Fibroblast of lung (primary cell): ENCODE measurements around the gene PCID2. TPM values are rescaled to one million over a fixed set of nuclear protein-coding genes. Genes with fewer than 3 reads are reported as not detected.

Experiments
- DNase-seq, 2 donors: peaks; one replicate each; pipeline versions ENCODE4 v3.0.0 to v3.0.0-alpha.2; 2010; ENCODE audit warnings: low read depth in 2 of 2
- H2AFZ ChIP-seq: 2 replicates; pipeline ENCODE4 v1.5.1; 2012; ENCODE audit warnings: low read length, control low read depth, inconsistent platforms
- H3K27ac ChIP-seq: 2 replicates; pipeline ENCODE4 v1.5.1; 2011; ENCODE audit warnings: low read length, control low read depth; ENCODE audit not compliant: insufficient read depth
- H3K27me3 ChIP-seq: 2 replicates; pipeline ENCODE4 v1.5.1; 2011; ENCODE audit warnings: mild to moderate bottlenecking, low read length; ENCODE audit not compliant: control insufficient read depth, insufficient read depth
- H3K36me3 ChIP-seq: 2 replicates; pipeline ENCODE4 v1.5.1; 2011; ENCODE audit warnings: low read length; ENCODE audit not compliant: control insufficient read depth, insufficient read depth
- H3K4me1 ChIP-seq: 2 replicates; pipeline ENCODE4 v1.5.1; 2011; ENCODE audit warnings: low read length; ENCODE audit not compliant: control insufficient read depth, insufficient read depth; ENCODE audit errors: extremely low read depth
- H3K4me2 ChIP-seq: 2 replicates; pipeline ENCODE4 v1.5.1; 2011; ENCODE audit warnings: low read length, control low read depth; ENCODE audit not compliant: insufficient read depth; ENCODE audit errors: extremely low read depth
- H3K4me3 ChIP-seq, 4 experiments: fragments of 200-600 bp in 1 of 4; sonication (generic) in 1 of 4; replicated peaks in 1 of 4; 2 replicates each; pipeline ENCODE4 v1.5.1; 2011 to 2016; ENCODE audit warnings: low read length in 4 of 4, low read depth in 3 of 4, mild to moderate bottlenecking in 3 of 4, control low read depth in 2 of 4, inconsistent platforms in 1 of 4, mixed read lengths in 1 of 4; ENCODE audit not compliant: insufficient read depth in 1 of 4; ENCODE audit errors: control extremely low read depth in 1 of 4
- H3K79me2 ChIP-seq: 2 replicates; pipeline ENCODE4 v1.5.1; 2012; ENCODE audit warnings: mild to moderate bottlenecking, low read length, inconsistent platforms; ENCODE audit not compliant: control insufficient read depth, insufficient read depth
- H3K9ac ChIP-seq: 2 replicates; pipeline ENCODE4 v1.5.1; 2011; ENCODE audit warnings: mild to moderate bottlenecking, low read length, control low read depth; ENCODE audit not compliant: insufficient read depth
- H3K9me3 ChIP-seq: 2 replicates; pipeline ENCODE4 v1.5.1; 2012; ENCODE audit warnings: low read depth, low read length; ENCODE audit not compliant: control insufficient read depth, insufficient read depth
- H4K20me1 ChIP-seq: 2 replicates; pipeline ENCODE4 v1.5.1; 2011; ENCODE audit warnings: low read length; ENCODE audit not compliant: control insufficient read depth, insufficient read depth; ENCODE audit errors: extremely low read depth
- EZH2 ChIP-seq: IDR thresholded peaks from 2 replicates; pipeline ENCODE4 v1.5.1; 2012; ENCODE audit warnings: low read length, control low read depth, mild to moderate bottlenecking; ENCODE audit errors: missing control alignments
- polyA plus RNA-seq, 2 donors: library from polyadenylated mRNA; depleted of rRNA in 1 of 2; stranded (reverse) in 1 of 2; unstranded in 1 of 2; fragments of >200 nt; gene quantifications; 2 replicates each; pipeline ENCODE4 v1.2.1, GENCODE V29; 2011 to 2012; ENCODE audit warnings: missing spikeins in 1 of 2
- total RNA-seq: library from RNA; depleted of rRNA; stranded (reverse); fragments of >200 nt; gene quantifications from 2 replicates; pipeline ENCODE4 v1.2.1, GENCODE V29; 2014
- TF ChIP-seq, protein P1 (sequence below), 2 donors: IDR thresholded peaks in 1 of 2; conservative IDR thresholded peaks in 1 of 2; 1 replicate in 1 of 2; 2 replicates in 1 of 2; pipeline ENCODE4 v1.5.1; 2011 to 2012; ENCODE audit warnings: low read length in 2 of 2, control low read depth in 1 of 2, inconsistent platforms in 1 of 2, low read depth in 1 of 2, mild to moderate bottlenecking in 1 of 2

Gene PCID2
- total and polyA plus RNA-seq, 2 donors (not counting 1 experiment from before 2014, with no cell fraction given) = 93.5 to 113 TPM

DNA sequence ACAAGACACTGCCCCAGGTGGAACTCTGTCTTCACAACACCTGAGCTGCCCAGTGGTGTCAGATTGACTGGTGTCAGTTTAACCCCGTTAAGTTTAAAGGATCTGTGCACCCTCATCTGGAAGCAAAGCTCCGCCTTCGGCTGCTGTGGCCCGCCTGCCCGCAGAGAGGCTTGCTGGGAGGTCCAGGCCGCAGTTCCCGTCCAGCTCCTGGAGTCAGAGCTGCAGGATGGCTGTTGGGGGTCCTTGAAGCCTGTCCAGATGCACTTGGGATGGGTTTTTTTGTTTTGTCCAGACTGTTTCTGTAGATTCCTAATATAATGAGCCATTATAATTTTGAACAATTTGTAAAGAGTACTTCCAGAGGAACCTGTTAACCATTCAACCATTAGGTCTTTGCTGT is 17.0 kb upstream of the PCID2 start:
- no peak overlapping the region for H3K4me2 ChIP-seq
- H2AFZ ChIP-seq = no peak overlapping the region
- no peaks in the 10 kb centered on the region for H4K20me1 ChIP-seq
- no peak overlapping the region for H3K4me3 ChIP-seq
- no peaks in the 10 kb centered on the region for H3K9me3 ChIP-seq
- no peak overlapping the region for H3K9ac ChIP-seq
- no peak for TF ChIP-seq EZH2
- TF ChIP-seq, protein P1, sequence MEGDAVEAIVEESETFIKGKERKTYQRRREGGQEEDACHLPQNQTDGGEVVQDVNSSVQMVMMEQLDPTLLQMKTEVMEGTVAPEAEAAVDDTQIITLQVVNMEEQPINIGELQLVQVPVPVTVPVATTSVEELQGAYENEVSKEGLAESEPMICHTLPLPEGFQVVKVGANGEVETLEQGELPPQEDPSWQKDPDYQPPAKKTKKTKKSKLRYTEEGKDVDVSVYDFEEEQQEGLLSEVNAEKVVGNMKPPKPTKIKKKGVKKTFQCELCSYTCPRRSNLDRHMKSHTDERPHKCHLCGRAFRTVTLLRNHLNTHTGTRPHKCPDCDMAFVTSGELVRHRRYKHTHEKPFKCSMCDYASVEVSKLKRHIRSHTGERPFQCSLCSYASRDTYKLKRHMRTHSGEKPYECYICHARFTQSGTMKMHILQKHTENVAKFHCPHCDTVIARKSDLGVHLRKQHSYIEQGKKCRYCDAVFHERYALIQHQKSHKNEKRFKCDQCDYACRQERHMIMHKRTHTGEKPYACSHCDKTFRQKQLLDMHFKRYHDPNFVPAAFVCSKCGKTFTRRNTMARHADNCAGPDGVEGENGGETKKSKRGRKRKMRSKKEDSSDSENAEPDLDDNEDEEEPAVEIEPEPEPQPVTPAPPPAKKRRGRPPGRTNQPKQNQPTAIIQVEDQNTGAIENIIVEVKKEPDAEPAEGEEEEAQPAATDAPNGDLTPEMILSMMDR (conservative IDR thresholded peaks at IDR 0.05 in 1 of 2, IDR thresholded peaks at IDR 0.05 in 1 of 2; ENCODE audit: low read depth in 1 of 2, low read length in 2 of 2) = no peak
- H3K4me1 ChIP-seq = peaks cover under 1% of the 10 kb centered on the region
- no peaks in the 10 kb centered on the region for H3K27me3 ChIP-seq
- peaks cover 34% of the 10 kb centered on the region for H3K36me3 ChIP-seq
- no peak overlapping the region for H3K27ac ChIP-seq
- peaks cover 57% of the 10 kb centered on the region for H3K79me2 ChIP-seq
- DNase-seq = no peak

DNA sequence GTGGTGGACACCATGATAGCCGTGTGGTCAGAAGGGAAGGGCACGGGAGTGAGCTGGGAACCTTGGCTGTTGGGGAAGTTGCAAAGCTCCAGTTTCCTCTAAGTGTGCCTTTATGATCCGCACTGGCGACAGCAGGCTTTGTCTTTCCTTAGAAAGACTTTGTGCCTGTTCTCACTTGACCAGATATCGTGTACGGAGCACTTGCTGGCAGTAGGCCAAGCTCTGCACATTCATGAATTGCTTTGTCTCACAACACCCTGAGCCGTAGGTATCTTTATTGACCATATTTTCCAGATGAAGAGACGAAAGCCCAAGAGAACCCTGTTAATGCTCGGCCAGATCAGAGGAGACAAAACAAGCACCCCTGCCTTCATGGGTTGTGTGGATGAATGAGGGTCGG is 16.0 kb upstream of the PCID2 start:
- H2AFZ ChIP-seq = no peak overlapping the region
- H3K27me3 ChIP-seq = no peaks in the 10 kb centered on the region
- no peaks in the 10 kb centered on the region for H3K9me3 ChIP-seq
- no peak overlapping the region for H3K9ac ChIP-seq
- no peak overlapping the region for H3K4me3 ChIP-seq
- TF ChIP-seq, protein P1 (conservative IDR thresholded peaks at IDR 0.05 in 1 of 2, IDR thresholded peaks at IDR 0.05 in 1 of 2; ENCODE audit: low read depth in 1 of 2, low read length in 2 of 2) = no peak
- TF ChIP-seq EZH2 = no peak
- no peak for DNase-seq
- no peak overlapping the region for H3K27ac ChIP-seq
- no peak overlapping the region for H3K4me2 ChIP-seq
- no peaks in the 10 kb centered on the region for H4K20me1 ChIP-seq
- H3K79me2 ChIP-seq = peaks cover 67% of the 10 kb centered on the region
- H3K4me1 ChIP-seq = peaks cover 5% of the 10 kb centered on the region
- peaks cover 34% of the 10 kb centered on the region for H3K36me3 ChIP-seq

DNA sequence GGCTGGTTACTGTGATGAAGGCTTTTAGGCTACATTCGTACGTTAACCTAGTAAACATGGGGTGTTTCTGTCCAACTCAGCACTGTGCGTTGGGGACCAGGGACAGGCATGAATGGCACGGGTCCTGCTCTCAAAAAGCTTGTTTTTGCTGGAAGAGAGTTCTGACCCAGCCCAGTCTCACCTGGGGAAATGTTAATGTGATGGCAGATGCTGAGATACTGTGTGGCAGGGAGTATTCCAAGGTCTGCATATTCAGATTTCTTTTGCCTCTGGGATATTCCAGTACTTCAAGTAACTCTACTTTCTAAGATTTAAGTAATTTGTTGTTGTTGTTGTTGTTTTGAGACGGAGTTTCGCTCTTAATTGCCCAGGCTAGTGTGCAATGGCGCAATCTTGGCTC is 14.6 kb upstream of the PCID2 start:
- H2AFZ ChIP-seq = no peak overlapping the region
- H4K20me1 ChIP-seq = no peaks in the 10 kb centered on the region
- peaks cover 77% of the 10 kb centered on the region for H3K79me2 ChIP-seq
- no peak overlapping the region for H3K27ac ChIP-seq
- TF ChIP-seq EZH2 = no peak
- TF ChIP-seq, protein P1 (conservative IDR thresholded peaks at IDR 0.05 in 1 of 2, IDR thresholded peaks at IDR 0.05 in 1 of 2; ENCODE audit: low read depth in 1 of 2, low read length in 2 of 2) = no peak
- H3K36me3 ChIP-seq = peaks cover 29% of the 10 kb centered on the region
- H3K4me3 ChIP-seq = no peak overlapping the region
- H3K9ac ChIP-seq = no peak overlapping the region
- no peak for DNase-seq
- no peaks in the 10 kb centered on the region for H3K27me3 ChIP-seq
- no peaks in the 10 kb centered on the region for H3K9me3 ChIP-seq
- no peak overlapping the region for H3K4me2 ChIP-seq
- H3K4me1 ChIP-seq = peaks cover 6% of the 10 kb centered on the region
